Central memory CD4-positive, alpha-beta T cell (primary cell): ENCODE measurements around the gene CASP1.

Source experiments
- DNase-seq: peaks from one replicate; pipeline ENCODE4 v3.0.0; 2022

The CASP1 gene

GRCh38 chr11:104979839-104980238, 55.1 kb downstream of the CASP1 start:
- DNase-seq: no peak
